Endometrial microvascular endothelial cells (primary cell): ENCODE results near the gene WDFY2. TPM values are rescaled to one million over a fixed set of nuclear protein-coding genes. Genes with fewer than 3 reads are reported as not detected.
"Not testable (repeated sequence)": the region's sequence is repeated elsewhere in the genome, so short reads cannot be mapped to it uniquely, and the experiment has no call there.

Source experiments
- in situ Hi-C: cut with HindIII; loops from 2 replicates; pipeline ENCODE4 v1.10.0; 2017; ENCODE audit warnings: low sequenced_read_pairs, low pct_unique_long_range_greater_than_20kb; ENCODE audit errors: inconsistent ontology term
- total RNA-seq: library from RNA; depleted of rRNA; stranded (reverse); fragments of >200 nt; gene quantifications from one replicate; pipeline ENCODE4 v1.2.3, GENCODE V29; 2015; ENCODE audit errors: inconsistent ontology term

Gene WDFY2
- total RNA-seq, 1 donor from 2014 or later, result 1.6 TPM

GRCh38 chr13:51679616-51680015 is 95.4 kb downstream of the WDFY2 start:
- in situ Hi-C loops, result no loop called here

GRCh38 chr13:51681037-51681678 is 96.9 kb downstream of the WDFY2 start:
- in situ Hi-C loops, result no loop called here

- in situ Hi-C loops, result no loop called here
Measured at GRCh38 chr13:51682686-51683085, 98.4 kb downstream of the WDFY2 start.

- in situ Hi-C loops, result no loop called here
Measured at GRCh38 chr13:51683597-51683996, 99.3 kb downstream of the WDFY2 start.

GRCh38 chr13:51684076-51684475 is 99.8 kb downstream of the WDFY2 start:
- in situ Hi-C loops, result no loop called here

GRCh38 chr13:51687947-51688714 is 103.9 kb downstream of the WDFY2 start:
- in situ Hi-C loops, result no loop called here

GRCh38 chr13:51688937-51689662 is 104.8 kb downstream of the WDFY2 start:
- in situ Hi-C loops, result no loop called here

GRCh38 chr13:51689663-51689996 is 105.4 kb downstream of the WDFY2 start:
- in situ Hi-C loops, result no loop called here

GRCh38 chr13:51695677-51696076 is 111.4 kb downstream of the WDFY2 start:
- in situ Hi-C loops, result not testable (repeated sequence)

GRCh38 chr13:51697181-51697580 is 112.9 kb downstream of the WDFY2 start:
- in situ Hi-C loops, result no loop called here

- in situ Hi-C loops, result no loop called here
Measured at GRCh38 chr13:51697855-51698254, 113.6 kb downstream of the WDFY2 start.

GRCh38 chr13:51698352-51698751 is 114.1 kb downstream of the WDFY2 start:
- in situ Hi-C loops, result no loop called here

GRCh38 chr13:51704399-51705313 is 120.4 kb downstream of the WDFY2 start:
- in situ Hi-C loops, result no loop called here

- in situ Hi-C loops, result no loop called here
Measured at GRCh38 chr13:51707461-51707860, 123.2 kb downstream of the WDFY2 start.

- in situ Hi-C loops, result no loop called here
Measured at GRCh38 chr13:51713807-51714206, 129.5 kb downstream of the WDFY2 start.

- in situ Hi-C loops, result no loop called here
Measured at GRCh38 chr13:51714663-51715168, 130.5 kb downstream of the WDFY2 start.

- in situ Hi-C loops, result no loop called here
Measured at GRCh38 chr13:51715613-51716012, 131.4 kb downstream of the WDFY2 start.

- in situ Hi-C loops, result no loop called here
Measured at GRCh38 chr13:51717786-51718398, 133.6 kb downstream of the WDFY2 start.
